Right atrium auricular region (tissue), 2 donors: Measurements from ENCODE around the gene SEC31B. TPM values are rescaled to one million over a fixed set of nuclear protein-coding genes. Genes with fewer than 3 reads are reported as not detected.

Experiments used
- DNase-seq: peaks from one replicate; pipeline ENCODE4 v3.0.0-alpha.2; 2019; ENCODE audit warnings: low spot score
- H3K27ac ChIP-seq, 2 donors: fragments of 200-600 bp; sonication (generic); 1 replicate in 1 of 2; 2 replicates in 1 of 2; pipeline ENCODE4 v1.5.1; 2016 to 2019
- H3K27me3 ChIP-seq, 2 donors: fragments of 200-600 bp; sonication (generic); one replicate each; pipeline versions ENCODE4 v1.5.1 to v1.6.0; 2017 to 2019
- H3K36me3 ChIP-seq: fragments of 200-600 bp; sonication (generic); one replicate; pipeline ENCODE4 v1.5.1; 2016
- H3K4me1 ChIP-seq, 2 donors: fragments of 200-600 bp; sonication (generic); one replicate each; pipeline versions ENCODE4 v1.5.1 to v1.6.0; 2017 to 2019
- H3K4me3 ChIP-seq, 2 donors: fragments of 200-600 bp; sonication (generic); 1 replicate in 1 of 2; 2 replicates in 1 of 2; pipeline ENCODE4 v1.5.1; 2017 to 2019; ENCODE audit warnings: mild to moderate bottlenecking in 1 of 2, moderate library complexity in 1 of 2
- H3K9me3 ChIP-seq, 2 donors: fragments of 200-600 bp; sonication (generic); one replicate each; pipeline ENCODE4 v1.5.1; 2019
- total RNA-seq, 2 donors: library from RNA; depleted of rRNA; stranded (reverse); fragments of >200 nt; gene quantifications; one replicate each; pipeline ENCODE4 v1.1.0, GENCODE V29; 2016
- TF ChIP-seq, protein P1 (sequence below), 2 donors: fragments of 200-600 bp; sonication (generic); IDR thresholded peaks; one replicate each; pipeline ENCODE4 v1.5.1; 2019; ENCODE audit warnings: antibody characterized with exemption in 2 of 2

The SEC31B gene
- total RNA-seq, 2 donors from 2014 or later, result 2.0 to 4.5 TPM

DNA sequence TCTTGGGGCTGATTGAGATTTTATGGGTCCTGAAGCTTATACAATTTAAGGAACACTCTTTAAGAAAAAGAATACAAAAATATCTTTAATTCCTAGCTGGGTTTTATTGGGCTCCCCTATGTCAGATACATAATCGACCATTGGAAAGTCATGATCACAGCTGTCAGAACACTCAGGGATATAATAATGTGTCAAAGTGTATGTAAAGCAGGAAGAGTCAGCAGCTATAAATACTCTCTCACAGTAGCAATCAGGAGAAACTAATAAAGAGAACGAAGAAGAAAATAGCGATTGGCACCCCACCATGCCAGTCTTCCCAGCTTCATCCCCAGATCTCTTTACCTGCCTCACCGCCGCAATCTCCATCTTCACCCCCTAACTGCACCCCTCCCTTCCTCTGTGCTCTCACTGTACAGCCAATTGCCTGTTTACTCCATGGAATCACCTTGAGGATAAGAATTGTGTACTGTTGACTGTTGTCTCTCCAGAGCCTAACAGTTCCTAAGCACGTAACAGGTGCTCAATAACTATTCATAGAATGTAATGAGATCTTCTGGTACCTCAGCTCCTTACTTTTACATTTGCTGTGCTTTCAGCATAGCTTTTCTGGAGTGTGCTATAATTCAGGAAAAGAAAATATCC, 80.9 kb downstream of the SEC31B start:
- Histone ChIP-seq H3K4me3 (no peak overlapping the region), H3K4me1 (no peaks in the 10 kb centered on the region), H3K36me3 (no peaks in the 10 kb centered on the region), H3K9me3 (no peaks in the 10 kb centered on the region), H3K27ac (no peak overlapping the region), H3K27me3 (no peaks in the 10 kb centered on the region)
- TF ChIP-seq, protein P1, sequence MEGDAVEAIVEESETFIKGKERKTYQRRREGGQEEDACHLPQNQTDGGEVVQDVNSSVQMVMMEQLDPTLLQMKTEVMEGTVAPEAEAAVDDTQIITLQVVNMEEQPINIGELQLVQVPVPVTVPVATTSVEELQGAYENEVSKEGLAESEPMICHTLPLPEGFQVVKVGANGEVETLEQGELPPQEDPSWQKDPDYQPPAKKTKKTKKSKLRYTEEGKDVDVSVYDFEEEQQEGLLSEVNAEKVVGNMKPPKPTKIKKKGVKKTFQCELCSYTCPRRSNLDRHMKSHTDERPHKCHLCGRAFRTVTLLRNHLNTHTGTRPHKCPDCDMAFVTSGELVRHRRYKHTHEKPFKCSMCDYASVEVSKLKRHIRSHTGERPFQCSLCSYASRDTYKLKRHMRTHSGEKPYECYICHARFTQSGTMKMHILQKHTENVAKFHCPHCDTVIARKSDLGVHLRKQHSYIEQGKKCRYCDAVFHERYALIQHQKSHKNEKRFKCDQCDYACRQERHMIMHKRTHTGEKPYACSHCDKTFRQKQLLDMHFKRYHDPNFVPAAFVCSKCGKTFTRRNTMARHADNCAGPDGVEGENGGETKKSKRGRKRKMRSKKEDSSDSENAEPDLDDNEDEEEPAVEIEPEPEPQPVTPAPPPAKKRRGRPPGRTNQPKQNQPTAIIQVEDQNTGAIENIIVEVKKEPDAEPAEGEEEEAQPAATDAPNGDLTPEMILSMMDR (IDR thresholded peaks at IDR 0.05), result no peak
- no peak for DNase-seq

Other genes starting within 250 kb of the SEC31B start
- 10 to 100 TPM; 18.0 to 30.0 TPM for gene BLOC1S2, start 233.2 kb downstream of the SEC31B start, total RNA-seq
- not detected for gene PKD2L1, start 189.6 kb downstream of the SEC31B start, total RNA-seq
- 10 to 100 TPM in 1 of 2 donors, 1 to 10 TPM in 1; 7.9 to 25.4 TPM for gene SCD, start 172.6 kb downstream of the SEC31B start, total RNA-seq
- not detected for gene WNT8B, start 56.9 kb downstream of the SEC31B start, total RNA-seq
- gene NDUFB8, start 10.0 kb upstream of the SEC31B start, total RNA-seq, result 100 to 1,000 TPM; 355 to 361 TPM
- 10 to 100 TPM in 1 of 2 donors, 1 to 10 TPM in 1; 8.5 to 11.3 TPM for gene HIF1AN, start 16.1 kb upstream of the SEC31B start, total RNA-seq
- not detected for gene PAX2, start 225.7 kb upstream of the SEC31B start, total RNA-seq